H9 (cell line): ENCODE data around the gene ABCB11. TPM values are rescaled to one million over a fixed set of nuclear protein-coding genes. Genes with fewer than 3 reads are reported as not detected.

Source experiments
- DNase-seq: peaks from one replicate; pipeline ENCODE4 v3.0.0-alpha.2; 2017
- H2AFZ ChIP-seq: one replicate; pipeline ENCODE4 v1.6.1; 2013; ENCODE audit warnings: mild to moderate bottlenecking, low read length, control low read depth, moderate library complexity
- H2AK5ac ChIP-seq: 2 replicates; pipeline ENCODE4 v1.6.1; 2013; ENCODE audit warnings: low read length, control low read depth, mixed read lengths; ENCODE audit not compliant: insufficient read length
- H2BK120ac ChIP-seq: one replicate; pipeline ENCODE4 v1.6.1; 2013; ENCODE audit warnings: low read depth, mild to moderate bottlenecking, low read length, control low read depth, inconsistent platforms; ENCODE audit not compliant: poor library complexity, severe bottlenecking
- H2BK12ac ChIP-seq: 2 replicates; pipeline ENCODE4 v1.6.1; 2013; ENCODE audit warnings: low read length, control low read depth, mixed read lengths, low read depth; ENCODE audit not compliant: insufficient read length
- H2BK15ac ChIP-seq: 2 replicates; pipeline ENCODE4 v1.6.1; 2013; ENCODE audit warnings: low read depth, low read length, control low read depth
- H2BK20ac ChIP-seq: one replicate; pipeline ENCODE4 v1.6.1; 2013; ENCODE audit warnings: low read depth, mild to moderate bottlenecking, low read length, control low read depth, inconsistent platforms; ENCODE audit not compliant: poor library complexity, severe bottlenecking
- H2BK5ac ChIP-seq: 2 replicates; pipeline ENCODE4 v1.6.1; 2013; ENCODE audit warnings: low read length, control low read depth, mixed read lengths; ENCODE audit not compliant: insufficient read length
- H3K14ac ChIP-seq: 2 replicates; pipeline ENCODE4 v1.6.1; 2013; ENCODE audit warnings: low read length, control low read depth; ENCODE audit not compliant: insufficient read depth
- H3K18ac ChIP-seq: 2 replicates; pipeline ENCODE4 v1.6.1; 2013; ENCODE audit warnings: low read depth, mild to moderate bottlenecking, mixed read lengths, low read length, control low read depth; ENCODE audit not compliant: insufficient read length
- H3K23ac ChIP-seq: 2 replicates; pipeline ENCODE4 v1.6.1; 2013; ENCODE audit warnings: low read length, control low read depth, mixed read lengths, low read depth; ENCODE audit not compliant: insufficient read length
- H3K23me2 ChIP-seq: 2 replicates; pipeline ENCODE4 v1.6.1; 2013; ENCODE audit warnings: low read depth, mild to moderate bottlenecking, mixed read lengths, low read length, control low read depth; ENCODE audit not compliant: insufficient read length, poor library complexity, severe bottlenecking
- H3K27ac ChIP-seq: 2 replicates; pipeline ENCODE4 v1.5.1; 2013; ENCODE audit warnings: low read length, control low read depth, mixed read lengths, low read depth; ENCODE audit not compliant: insufficient read length
- H3K27me3 ChIP-seq: 2 replicates; pipeline ENCODE4 v1.6.1; 2013; ENCODE audit warnings: low read length, control low read depth, inconsistent platforms; ENCODE audit not compliant: insufficient read depth
- H3K4ac ChIP-seq: 2 replicates; pipeline ENCODE4 v1.6.1; 2013; ENCODE audit warnings: low read depth, mild to moderate bottlenecking, control low read depth, inconsistent platforms, low read length, moderate library complexity
- H3K4me1 ChIP-seq: 2 replicates; pipeline ENCODE4 v1.6.1; 2013; ENCODE audit warnings: low read length, control low read depth, inconsistent platforms; ENCODE audit not compliant: insufficient read depth
- H3K4me2 ChIP-seq: 2 replicates; pipeline ENCODE4 v1.6.1; 2013; ENCODE audit warnings: low read length, control low read depth, mixed read lengths; ENCODE audit not compliant: insufficient read length, insufficient read depth
- H3K56ac ChIP-seq: 2 replicates; pipeline ENCODE4 v1.6.1; 2013; ENCODE audit warnings: low read depth, mild to moderate bottlenecking, mixed read lengths, low read length, control low read depth; ENCODE audit not compliant: insufficient read length
- H3K79me1 ChIP-seq: 2 replicates; pipeline ENCODE4 v1.6.1; 2013; ENCODE audit warnings: low read depth, mild to moderate bottlenecking, moderate library complexity, low read length, control low read depth, inconsistent platforms; ENCODE audit not compliant: insufficient read depth, poor library complexity, severe bottlenecking
- H3K79me2 ChIP-seq: 2 replicates; pipeline ENCODE4 v1.6.1; 2013; ENCODE audit warnings: low read length, control low read depth, inconsistent platforms; ENCODE audit not compliant: insufficient read depth
- H3K9ac ChIP-seq: 2 replicates; pipeline ENCODE4 v1.6.1; 2013; ENCODE audit warnings: low read length, control low read depth, mixed read lengths; ENCODE audit not compliant: insufficient read length; ENCODE audit errors: extremely low read depth
- H3K9me3 ChIP-seq: one replicate; pipeline ENCODE4 v1.6.1; 2013; ENCODE audit warnings: low read depth, low read length, inconsistent platforms; ENCODE audit not compliant: control insufficient read depth
- H3T11ph ChIP-seq: one replicate; pipeline ENCODE4 v1.6.1; 2013; ENCODE audit warnings: mild to moderate bottlenecking, low read length, control low read depth, inconsistent platforms
- H4K20me1 ChIP-seq: one replicate; pipeline ENCODE4 v1.6.1; 2013; ENCODE audit not compliant: control insufficient read depth, insufficient read length, insufficient read depth
- H4K5ac ChIP-seq: 2 replicates; pipeline ENCODE4 v1.6.1; 2013; ENCODE audit warnings: low read depth, mild to moderate bottlenecking, mixed read lengths, low read length, control low read depth; ENCODE audit not compliant: insufficient read length
- H4K8ac ChIP-seq: replicated peaks from 2 replicates; pipeline ENCODE4 v1.6.1; 2013; ENCODE audit warnings: low read length, control low read depth, mixed read lengths, low read depth; ENCODE audit not compliant: insufficient read length
- H4K91ac ChIP-seq: 2 replicates; pipeline ENCODE4 v1.6.1; 2013; ENCODE audit warnings: low read depth, mild to moderate bottlenecking, moderate library complexity, mixed read lengths, low read length, control low read depth; ENCODE audit not compliant: insufficient read length
- H3K27ac Mint-ChIP-seq, 3 experiments: 2 replicates in 2 of 3; 3 replicates in 1 of 3; pipeline ENCODE4 v1.8.0; 2020 to 2021; ENCODE audit warnings: mixed read lengths in 3 of 3, mild to moderate bottlenecking in 1 of 3, moderate library complexity in 1 of 3
- H3K27me3 Mint-ChIP-seq: 2 replicates; pipeline ENCODE4 v1.8.0; 2021; ENCODE audit warnings: low read depth, mild to moderate bottlenecking, moderate library complexity, mixed read lengths
- H3K36me3 Mint-ChIP-seq, 3 experiments: 2 replicates in 2 of 3; 3 replicates in 1 of 3; pipeline ENCODE4 v1.8.0; 2020 to 2021; ENCODE audit warnings: low read depth in 3 of 3, mixed read lengths in 3 of 3; ENCODE audit not compliant: insufficient read depth in 1 of 3
- H3K4me1 Mint-ChIP-seq, 2 experiments: 2 replicates each; pipeline ENCODE4 v1.8.0; 2020; ENCODE audit warnings: mixed read lengths in 2 of 2
- H3K4me3 Mint-ChIP-seq, 2 experiments: 2 replicates in 1 of 2; 3 replicates in 1 of 2; pipeline ENCODE4 v1.8.0; 2020 to 2021; ENCODE audit warnings: mild to moderate bottlenecking in 2 of 2, mixed read lengths in 2 of 2, moderate library complexity in 1 of 2
- H3K9me3 Mint-ChIP-seq, 2 experiments: 2 replicates in 1 of 2; 3 replicates in 1 of 2; pipeline ENCODE4 v1.8.0; 2020; ENCODE audit warnings: mild to moderate bottlenecking in 2 of 2, mixed read lengths in 2 of 2, moderate library complexity in 1 of 2
- WGBS: extraction: QIAGEN DNeasy Blood & Tissue Kit; methylation state at CpG from one replicate; pipeline ENCODE4 v1.1.7; 2013; ENCODE audit warnings: missing lambda C conversion rate, low lambda C conversion rate, mixed read lengths; ENCODE audit not compliant: insufficient read length; ENCODE audit errors: extremely low coverage; 5-methylcytosine and 5-hydroxymethylcytosine counted together
- total RNA-seq: library from RNA; stranded (reverse); gene quantifications from 2 replicates; pipeline ENCODE4 v1.2.1, GENCODE V29; 2021
- TF ChIP-seq, protein P1 (sequence below): fragments of 200-600 bp; sonication (generic); conservative IDR thresholded peaks from 3 replicates; pipeline ENCODE4 v1.8.0; 2021; ENCODE audit warnings: antibody characterized with exemption, mild to moderate bottlenecking

The ABCB11 gene
- total RNA-seq, 1 experiment from 2014 or later, result not detected

DNA sequence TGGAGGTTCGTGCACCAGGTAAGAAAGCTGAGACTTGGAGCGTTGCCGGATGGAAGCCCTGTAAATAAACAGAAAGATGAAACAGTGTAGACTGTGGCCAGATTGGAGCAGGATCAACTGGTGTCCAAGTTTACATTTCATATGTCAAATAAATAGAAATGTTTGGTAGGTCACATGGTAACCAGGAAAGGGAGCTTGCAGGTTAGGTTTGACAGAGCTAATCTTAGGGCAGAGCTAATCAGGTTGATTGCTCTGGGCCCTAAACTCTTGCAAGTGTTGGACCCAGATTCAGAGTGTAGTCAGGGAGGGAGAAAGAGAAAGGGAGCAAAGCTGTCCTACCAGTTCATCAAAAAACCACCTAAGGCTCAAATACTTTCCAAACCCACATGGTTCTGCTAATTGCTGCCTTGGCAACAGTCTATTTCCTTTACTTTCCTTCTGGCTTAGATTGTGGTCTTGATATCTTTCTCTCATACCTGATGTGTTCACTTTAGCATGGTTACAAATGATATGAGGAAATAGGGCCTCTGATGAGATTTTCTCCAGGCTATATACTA is 66.8 kb downstream of the ABCB11 start:
- Histone ChIP-seq H4K91ac (no peak overlapping the region), H4K5ac (no peak overlapping the region), H2BK15ac (no peak overlapping the region), H4K20me1 (no peaks in the 10 kb centered on the region), H3K9ac (no peak overlapping the region), H4K8ac (no peak overlapping the region), H2BK20ac (no peak overlapping the region), H2BK5ac (no peak overlapping the region), H3K27me3 (no peaks in the 10 kb centered on the region), H3K18ac (no peak overlapping the region), H2AFZ (no peak overlapping the region), H3K27ac (no peak overlapping the region), H3K9me3 (no peaks in the 10 kb centered on the region), H2AK5ac (no peak overlapping the region), H3K23me2 (no peaks in the 10 kb centered on the region), H3K56ac (no peak overlapping the region), H2BK12ac (no peak overlapping the region), H2BK120ac (no peak overlapping the region), H3K79me1 (no peaks in the 10 kb centered on the region), H3K79me2 (no peaks in the 10 kb centered on the region), H3K4me1 (no peaks in the 10 kb centered on the region), H3T11ph (no peak overlapping the region), H3K4ac (no peak overlapping the region), H3K23ac (no peak overlapping the region), H3K4me2 (no peak overlapping the region), H3K14ac (no peak overlapping the region)
- Mint-ChIP-seq H3K36me3 (no peaks in the 10 kb centered on the region), H3K9me3 (no peaks in the 10 kb centered on the region), H3K4me1 (no peaks in the 10 kb centered on the region), H3K27ac (peak overlapping the region in 1 of 3 experiments; percentile 68; a peak in 1 of 7 replicates), H3K4me3 (no peak overlapping the region), H3K27me3 (no peaks in the 10 kb centered on the region; the same call in 1 of the 2 replicates)
- no peak for DNase-seq
- WGBS, result no CpG with 5 or more reads among the region's 3 CpGs
- TF ChIP-seq, protein P1, sequence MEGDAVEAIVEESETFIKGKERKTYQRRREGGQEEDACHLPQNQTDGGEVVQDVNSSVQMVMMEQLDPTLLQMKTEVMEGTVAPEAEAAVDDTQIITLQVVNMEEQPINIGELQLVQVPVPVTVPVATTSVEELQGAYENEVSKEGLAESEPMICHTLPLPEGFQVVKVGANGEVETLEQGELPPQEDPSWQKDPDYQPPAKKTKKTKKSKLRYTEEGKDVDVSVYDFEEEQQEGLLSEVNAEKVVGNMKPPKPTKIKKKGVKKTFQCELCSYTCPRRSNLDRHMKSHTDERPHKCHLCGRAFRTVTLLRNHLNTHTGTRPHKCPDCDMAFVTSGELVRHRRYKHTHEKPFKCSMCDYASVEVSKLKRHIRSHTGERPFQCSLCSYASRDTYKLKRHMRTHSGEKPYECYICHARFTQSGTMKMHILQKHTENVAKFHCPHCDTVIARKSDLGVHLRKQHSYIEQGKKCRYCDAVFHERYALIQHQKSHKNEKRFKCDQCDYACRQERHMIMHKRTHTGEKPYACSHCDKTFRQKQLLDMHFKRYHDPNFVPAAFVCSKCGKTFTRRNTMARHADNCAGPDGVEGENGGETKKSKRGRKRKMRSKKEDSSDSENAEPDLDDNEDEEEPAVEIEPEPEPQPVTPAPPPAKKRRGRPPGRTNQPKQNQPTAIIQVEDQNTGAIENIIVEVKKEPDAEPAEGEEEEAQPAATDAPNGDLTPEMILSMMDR, result no peak
